Dedifferentiated amniotic fluid mesenchymal stem cell (primary cell): ENCODE results near the gene OR6K3.
"Not testable (repeated sequence)": the region's sequence is repeated elsewhere in the genome, so short reads cannot be mapped to it uniquely, and the experiment has no call there.

Experiments used
- DNase-seq: peaks from one replicate; pipeline ENCODE4 v3.0.0-alpha.2; 2016; ENCODE audit errors: extremely low spot score

Gene OR6K3

GRCh38 chr1:158720620-158721019 lies at the start of gene OR6K3:
Gene OR6K3, minus strand, starts transcription at chr1:158720720. Its CDS starts 2,605 bp downstream, at chr1:158718115.
- no peak for DNase-seq

GRCh38 chr1:158754420-158754819 lies 33.9 kb upstream of the OR6K3 start, which contains the start of gene OR6K6:
Gene OR6K6, plus strand, starts transcription at chr1:158754720. Its CDS starts 168 bp downstream, at chr1:158754888.
- no peak for DNase-seq

DNA sequence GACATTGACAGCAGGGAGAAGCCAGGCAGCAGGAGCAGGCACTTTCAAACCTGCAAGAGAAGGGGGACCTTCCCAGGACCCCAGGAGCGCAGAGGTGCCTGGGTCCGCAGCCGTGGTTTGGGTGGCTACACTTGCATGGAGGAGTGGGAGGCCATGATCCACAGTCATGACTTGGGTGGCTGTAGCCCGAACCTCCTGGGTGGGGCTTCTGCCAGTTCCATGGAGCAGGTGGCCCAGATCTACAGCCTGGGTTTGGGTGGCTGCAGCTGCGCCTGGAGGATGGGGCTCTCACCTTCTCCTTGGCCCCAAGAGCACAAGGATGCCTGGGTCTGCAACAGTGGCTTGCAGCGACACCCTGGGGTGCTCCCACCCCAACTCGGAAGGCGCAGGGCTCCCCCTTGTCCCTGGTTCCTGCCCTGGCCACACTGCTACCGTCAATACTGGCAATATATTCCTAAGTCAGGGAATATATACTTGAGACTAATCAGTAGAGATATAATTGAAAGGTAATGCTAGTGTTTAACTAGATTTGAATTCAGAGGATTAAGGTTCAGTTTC lies 31.7 kb upstream of the OR6K3 start:
- DNase-seq = no peak

- no peak for DNase-seq
Observed at GRCh38 chr1:158735848-158736247, 15.3 kb upstream of the OR6K3 start.

- no peak for DNase-seq
Observed at GRCh38 chr1:158732524-158732923, 12.0 kb upstream of the OR6K3 start.

- no peak for DNase-seq
Observed at GRCh38 chr1:158731707-158732106, 11.2 kb upstream of the OR6K3 start.

DNA sequence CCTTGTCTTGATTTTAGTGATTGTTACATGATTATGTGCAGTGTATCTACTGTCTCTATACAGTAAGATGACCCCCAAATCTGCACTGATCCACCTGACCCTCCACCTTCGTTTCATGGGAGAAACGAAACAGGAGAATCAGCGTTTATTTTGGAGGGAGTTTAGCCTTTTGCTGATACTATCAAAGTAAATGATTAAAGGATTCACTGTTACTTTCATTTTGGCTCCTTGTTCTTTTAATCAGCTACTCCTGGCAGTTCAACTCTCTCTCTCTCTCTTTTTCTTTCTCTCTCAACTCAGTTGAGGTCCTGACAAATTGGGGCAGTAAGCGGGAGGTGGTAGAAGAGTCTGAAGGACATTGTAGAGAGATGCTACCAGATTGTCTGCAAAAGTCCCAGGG lies 9.9 kb upstream of the OR6K3 start:
- no peak for DNase-seq

DNA sequence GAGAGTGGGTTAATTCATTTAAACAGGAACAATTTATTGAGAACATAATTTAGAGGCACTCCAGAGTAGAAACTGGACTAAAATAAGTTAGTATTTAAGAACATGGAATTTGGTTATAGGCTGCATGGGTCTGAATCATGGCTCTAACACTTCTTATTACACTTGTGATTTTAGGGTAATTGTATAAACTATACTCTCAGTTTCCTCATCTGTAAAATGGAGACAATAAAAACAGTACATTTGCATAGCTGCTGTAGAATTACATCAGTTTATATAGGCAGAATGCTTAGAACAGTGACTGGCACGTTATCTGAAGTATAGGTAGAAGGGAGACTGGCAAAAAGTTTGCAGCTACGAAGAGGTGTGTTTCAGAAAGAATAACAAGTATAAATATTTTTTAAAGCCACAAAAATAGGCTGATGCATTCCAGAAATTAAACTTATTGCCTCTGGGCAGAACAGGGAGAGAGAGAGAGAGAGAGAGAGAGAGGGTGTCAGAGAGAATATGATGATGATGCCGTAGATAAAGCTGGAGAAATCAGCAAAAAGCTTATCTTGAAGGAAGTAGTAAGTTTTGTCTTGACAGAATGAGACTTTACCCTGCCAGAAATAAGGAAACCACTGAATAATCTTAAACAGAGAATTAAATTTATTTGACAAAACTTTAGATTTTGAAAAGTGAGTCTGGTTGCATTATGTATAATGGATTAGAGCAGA lies 8.1 kb upstream of the OR6K3 start:
- no peak for DNase-seq

DNA sequence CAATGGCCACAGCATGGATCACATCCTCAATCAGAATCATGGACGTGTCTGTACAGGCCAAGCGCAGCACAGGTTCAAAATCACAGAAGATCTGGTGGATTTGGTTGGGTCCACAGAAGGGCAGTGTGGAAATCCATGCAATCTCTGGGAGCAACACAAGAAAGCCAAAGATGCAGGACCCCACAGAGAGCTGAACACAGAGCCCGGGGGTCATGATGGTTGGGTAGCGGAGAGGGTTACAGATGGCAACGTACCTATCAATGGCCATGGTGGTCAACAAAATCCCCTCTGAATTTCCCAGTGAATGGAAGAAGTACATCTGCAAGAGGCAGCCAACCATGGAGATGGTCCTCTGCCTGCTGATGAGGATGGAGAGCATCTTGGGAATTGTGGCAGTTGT lies 3.9 kb upstream of the OR6K3 start:
- DNase-seq = no peak

DNA sequence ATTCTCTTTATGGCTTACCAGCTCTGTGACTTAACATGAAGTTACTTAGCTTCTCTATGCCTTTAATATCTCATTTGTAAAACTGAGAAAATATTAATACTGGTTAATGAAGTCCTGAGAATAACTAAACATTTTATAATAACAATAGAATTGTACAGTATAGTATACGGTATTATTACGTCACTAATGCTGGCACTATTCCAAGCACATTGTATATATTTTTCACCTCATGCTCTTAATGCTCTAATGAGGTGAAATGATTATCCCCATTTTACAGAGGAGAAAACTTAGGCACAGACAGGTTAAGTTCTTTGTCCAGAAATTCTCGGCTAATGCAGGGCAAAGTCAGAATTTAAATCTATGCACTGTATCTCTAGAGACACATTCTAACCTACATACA lies 856 bp downstream of the OR6K3 start:
- DNase-seq = no peak

DNA sequence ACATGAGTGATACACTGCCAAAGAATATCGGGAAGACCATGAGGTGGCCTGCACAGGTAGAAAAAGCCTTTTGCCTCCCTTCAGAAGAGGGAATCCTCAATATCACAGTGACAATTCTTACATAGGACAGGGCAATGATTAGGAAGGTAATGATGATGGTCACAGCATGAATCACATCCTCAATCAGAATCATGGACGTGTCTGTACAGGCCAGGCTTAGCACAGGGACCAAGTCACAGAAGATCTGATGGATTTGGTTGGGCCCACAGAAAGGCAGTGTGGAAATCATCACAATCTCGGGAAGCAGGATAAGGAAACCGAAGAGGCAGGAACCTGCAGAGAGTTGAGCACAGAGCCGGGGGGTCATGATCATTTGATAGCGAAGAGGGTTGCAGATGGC lies 3.2 kb downstream of the OR6K3 start:
- no peak for DNase-seq

DNA sequence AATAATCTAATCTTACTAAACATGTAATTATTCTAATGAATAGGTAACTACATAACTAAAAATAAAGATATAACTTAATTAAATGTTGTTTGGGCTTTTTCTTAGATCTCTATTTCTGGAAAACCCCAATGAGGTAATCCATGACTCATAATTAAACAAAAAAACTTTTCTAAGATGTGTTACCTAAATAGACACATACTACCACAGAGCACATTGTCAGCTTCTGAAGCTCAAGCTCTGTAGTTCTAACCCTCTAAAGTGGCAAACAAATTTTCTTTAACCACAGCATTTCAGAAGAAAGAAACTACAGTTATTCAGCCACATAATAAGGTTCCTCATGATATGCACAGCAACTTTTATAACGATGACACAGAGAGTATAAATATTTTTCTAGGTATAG lies 4.2 kb downstream of the OR6K3 start:
- no peak for DNase-seq

GRCh38 chr1:158714754-158715153 lies 5.8 kb downstream of the OR6K3 start:
- DNase-seq = no peak

GRCh38 chr1:158711098-158711497 lies 9.4 kb downstream of the OR6K3 start:
- DNase-seq = no peak

DNA sequence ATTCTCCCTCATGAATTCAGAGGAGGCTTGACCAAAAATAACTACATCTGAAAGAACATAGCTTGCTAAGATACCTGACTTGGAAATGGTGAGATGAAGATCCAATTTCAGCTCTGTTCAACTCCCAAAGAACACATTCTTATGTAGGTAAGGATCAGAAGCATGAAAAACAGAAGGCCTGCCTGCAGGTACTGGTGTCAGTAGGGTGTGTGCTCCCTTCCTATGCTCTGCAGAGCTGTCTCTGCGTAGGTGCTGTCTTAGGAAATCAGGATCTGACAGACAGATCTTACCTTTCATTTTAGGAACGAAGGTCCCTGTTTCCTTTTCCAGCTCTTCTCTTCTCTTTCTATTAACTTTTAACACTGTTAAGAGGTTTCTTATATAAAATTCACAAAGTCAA lies 14.4 kb downstream of the OR6K3 start:
- no peak for DNase-seq

DNA sequence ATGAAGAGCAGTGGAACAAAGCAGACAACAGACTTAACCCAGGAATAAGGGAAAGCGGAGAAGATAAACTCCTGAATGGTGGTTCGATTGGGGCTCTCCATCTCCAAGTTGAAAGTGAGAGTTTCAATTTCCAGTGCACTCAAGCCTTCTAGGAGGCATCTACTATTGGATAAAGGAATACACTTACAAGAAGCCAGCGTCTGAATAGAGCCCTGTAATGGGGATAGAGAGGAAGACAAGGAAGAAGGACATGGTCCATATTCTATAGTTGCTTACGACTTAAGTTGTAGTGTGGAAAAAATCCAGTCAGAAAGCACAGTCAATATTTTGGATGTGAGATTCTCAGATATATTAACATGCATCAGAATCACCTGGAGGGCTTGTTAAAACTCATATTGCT lies 20.0 kb downstream of the OR6K3 start, which contains the start of gene OR6K2:
Gene OR6K2, minus strand, starts transcription at position 101 of the 400 bp plus-strand sequence. Its CDS starts 0 bp downstream, at position 101.
- DNase-seq = no peak

DNA sequence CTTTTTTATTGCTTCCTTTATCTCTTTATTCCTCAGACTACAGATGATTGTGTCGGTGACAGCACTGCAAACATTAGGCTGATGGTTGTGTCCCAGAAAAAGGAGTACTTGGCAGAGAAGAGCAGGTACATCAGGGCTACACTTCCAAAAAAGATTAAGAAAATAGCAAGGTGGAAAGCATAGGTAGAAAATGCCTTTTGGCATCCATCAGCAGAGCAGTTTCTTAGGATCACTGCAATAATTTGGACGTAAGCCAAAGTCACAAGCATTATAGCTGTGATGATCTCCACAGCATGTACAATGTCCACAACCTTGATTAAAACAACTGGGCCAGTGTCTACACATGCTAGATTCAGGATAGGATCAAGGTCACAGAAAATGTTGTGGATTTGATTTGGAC lies 25.9 kb downstream of the OR6K3 start:
- DNase-seq = no peak

DNA sequence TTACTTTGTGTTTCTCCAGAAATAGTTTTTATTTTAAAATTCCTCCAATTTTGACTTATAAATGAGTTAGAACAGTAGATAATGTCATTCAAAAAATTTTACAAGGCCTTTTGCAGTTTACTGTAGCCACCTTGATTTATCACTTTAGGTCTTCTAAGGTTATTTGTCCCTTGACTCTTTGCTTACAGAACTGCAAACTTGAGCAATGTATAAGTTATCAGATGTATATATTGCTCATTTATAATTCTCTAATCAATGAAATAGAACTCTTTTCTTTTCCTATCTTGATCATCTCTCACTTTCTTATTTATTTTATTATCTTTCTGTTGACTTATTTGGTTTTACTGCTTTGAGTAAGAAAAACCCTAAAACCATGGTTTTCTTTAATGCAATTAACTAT lies 28.2 kb downstream of the OR6K3 start:
- no peak for DNase-seq

- no peak for DNase-seq
Observed at GRCh38 chr1:158691907-158692306, 28.6 kb downstream of the OR6K3 start.

GRCh38 chr1:158691149-158691548 lies 29.4 kb downstream of the OR6K3 start:
- DNase-seq = not testable (repeated sequence)

DNA sequence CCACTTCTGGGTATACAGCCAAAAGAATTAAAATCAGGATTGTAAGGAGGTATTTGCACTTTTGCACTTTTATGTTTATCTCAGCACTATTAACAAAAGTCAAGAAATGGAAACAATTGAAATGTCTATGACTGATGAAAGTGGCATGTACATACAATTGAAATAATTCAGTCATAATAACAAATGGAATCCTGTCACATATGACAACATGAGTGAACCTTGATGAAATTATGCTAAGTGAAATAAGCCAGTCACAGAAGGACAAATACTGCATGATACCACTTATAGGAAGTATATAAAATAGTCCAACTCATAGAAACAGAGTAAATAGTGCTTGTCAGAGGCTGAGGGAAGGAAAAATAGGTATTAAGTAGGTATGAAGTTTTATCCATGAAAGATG lies 30.6 kb downstream of the OR6K3 start:
- DNase-seq = no peak

DNA sequence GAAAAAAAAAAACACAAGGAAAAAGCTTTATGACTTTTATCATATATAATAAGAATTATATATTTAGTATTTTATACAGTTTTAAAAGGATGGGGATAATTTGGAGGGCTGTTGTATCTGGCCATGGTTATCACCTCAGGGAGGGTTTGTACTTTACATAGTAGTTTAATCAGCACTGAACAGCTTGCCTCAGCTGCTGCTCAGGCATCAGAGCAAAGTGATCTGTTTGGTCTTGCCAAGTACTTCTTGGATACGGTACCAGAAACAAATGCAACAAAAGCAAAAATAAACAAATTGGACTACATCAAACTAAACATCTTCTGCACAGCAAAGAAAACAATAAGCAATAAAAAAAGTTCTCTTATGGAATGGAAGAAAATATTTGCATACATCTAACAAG lies 31.4 kb downstream of the OR6K3 start:
- DNase-seq = no peak

DNA sequence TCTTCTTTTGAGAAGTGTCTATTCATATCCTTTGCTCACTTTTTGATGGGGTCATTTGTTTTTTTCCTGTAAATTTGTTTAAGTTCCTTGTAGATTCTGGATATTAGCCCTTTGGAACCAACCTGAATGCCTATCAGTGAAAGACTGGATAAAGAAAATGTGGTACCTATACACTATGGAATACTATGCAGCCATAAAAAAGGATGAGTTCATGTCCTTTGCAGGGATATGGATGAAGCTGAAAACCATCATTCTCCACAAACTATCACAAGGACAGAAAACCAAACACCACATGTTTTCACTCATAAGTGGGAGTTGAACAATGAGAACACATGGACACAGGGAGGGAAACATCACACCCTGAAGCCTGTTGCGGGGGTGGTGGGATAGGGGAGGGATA lies 32.2 kb downstream of the OR6K3 start:
- not testable (repeated sequence) for DNase-seq

- no peak for DNase-seq
Observed at GRCh38 chr1:158687037-158687436, 33.5 kb downstream of the OR6K3 start.
